Gastroesophageal sphincter (tissue), 3 donors: ENCODE measurements around the gene KRT3.

Source experiments
- CTCF ChIP-seq, 4 experiments: fragments of 200-600 bp in 2 of 4; fragments of 450-650 bp in 2 of 4; sonication (generic) in 1 of 4; IDR thresholded peaks; one replicate each; pipeline ENCODE4 v1.5.1; 2017 to 2019; ENCODE audit warnings: antibody characterized with exemption in 4 of 4, mild to moderate bottlenecking in 2 of 4, moderate library complexity in 2 of 4
- POLR2A ChIP-seq, 2 donors: fragments of 450-650 bp; IDR thresholded peaks; one replicate each; pipeline ENCODE4 v1.6.1; 2017; ENCODE audit warnings: antibody characterized with exemption in 2 of 2, mild to moderate bottlenecking in 2 of 2, moderate library complexity in 1 of 2
- POLR2AphosphoS5 ChIP-seq: sonication (generic); formaldehyde crosslinking; IDR thresholded peaks from one replicate; pipeline ENCODE4 v1.6.1; 2017; ENCODE audit warnings: antibody characterized with exemption

- no peak for TF ChIP-seq CTCF (IDR thresholded peaks at IDR 0.05)
- TF ChIP-seq POLR2AphosphoS5 = no peak
- no peak for TF ChIP-seq POLR2A (IDR thresholded peaks at IDR 0.05)
Observed at GRCh38 chr12:52812749-52813148, 16.8 kb upstream of the KRT3 start.
